ENCODE results near the gene RPS5.
A peak's percentile ranks its signal among the peaks of the same experiment; 100 is the strongest.
"Not testable (repeated sequence)": the region's sequence is repeated elsewhere in the genome, so short reads cannot be mapped to it uniquely, and the experiment has no call there.

The RPS5 gene

GRCh38 chr19:58356766-58357480 is 30.1 kb upstream of the RPS5 start:
- no peak for DNase-seq (ENCODE audit: low spot score)

DNA sequence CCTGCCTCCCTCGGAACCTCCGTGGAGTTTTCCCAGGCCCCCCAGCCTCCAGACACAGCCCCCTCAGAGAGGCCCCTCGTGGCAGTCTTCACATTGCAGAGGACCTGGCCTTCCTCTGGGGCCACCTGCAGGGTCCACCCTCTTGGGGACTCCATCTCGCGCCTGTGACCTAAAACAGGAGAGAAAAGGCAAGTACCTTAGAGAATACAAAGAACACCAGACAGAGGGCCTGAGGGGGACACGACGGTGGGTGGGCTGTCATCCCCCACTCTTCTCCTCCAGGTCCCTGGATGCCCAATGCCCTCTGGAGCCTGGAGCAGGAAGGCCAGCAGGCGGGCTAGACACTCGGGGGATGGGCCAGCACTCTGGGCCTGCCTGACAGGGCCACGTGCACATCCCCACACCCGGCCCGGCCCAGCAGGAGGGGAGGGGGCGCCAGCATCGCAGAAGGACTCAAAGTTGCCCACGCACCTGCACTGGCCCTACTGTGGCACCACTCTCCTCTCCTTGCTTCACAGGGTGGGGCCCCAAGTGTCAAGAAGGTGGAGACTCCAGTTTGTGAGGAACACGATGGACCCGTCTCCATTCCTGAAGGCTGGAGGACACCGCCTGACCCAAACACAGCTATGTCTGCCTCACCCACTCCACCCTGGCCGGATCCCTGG is 29.5 kb upstream of the RPS5 start:
- no peak for DNase-seq (ENCODE audit: low spot score)

- DNase-seq (ENCODE audit: low spot score): peak; percentile 21
Measured at GRCh38 chr19:58361900-58362271, 25.2 kb upstream of the RPS5 start.

GRCh38 chr19:58362272-58362994 is 24.6 kb upstream of the RPS5 start, which contains the start of gene ZNF497:
ZNF497 (minus strand) TSS chr19:58362751; CDS start chr19:58357635, 5,116 bp downstream.
- DNase-seq (ENCODE audit: low spot score): peak; percentile 96

DNA sequence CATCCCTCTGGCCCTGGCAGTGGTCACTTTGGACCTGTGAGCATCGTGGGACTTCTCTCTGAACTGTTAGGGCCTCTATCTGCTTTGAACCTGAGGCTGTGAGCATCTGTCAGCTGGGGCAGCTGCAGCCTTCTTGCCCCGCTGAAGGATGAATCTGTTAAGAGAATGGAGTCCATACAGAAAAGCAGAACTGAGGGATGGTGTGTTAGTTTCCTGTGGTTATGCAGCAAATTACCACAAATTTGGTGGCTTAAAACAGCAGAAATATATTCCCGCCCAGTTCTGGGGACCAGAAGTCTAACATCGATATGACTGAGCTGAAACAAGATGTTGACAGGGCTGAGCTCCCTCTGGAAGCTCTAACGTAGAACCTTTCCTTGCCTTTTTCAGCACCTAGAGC is 22.9 kb upstream of the RPS5 start:
- DNase-seq (ENCODE audit: low spot score): no peak

DNA sequence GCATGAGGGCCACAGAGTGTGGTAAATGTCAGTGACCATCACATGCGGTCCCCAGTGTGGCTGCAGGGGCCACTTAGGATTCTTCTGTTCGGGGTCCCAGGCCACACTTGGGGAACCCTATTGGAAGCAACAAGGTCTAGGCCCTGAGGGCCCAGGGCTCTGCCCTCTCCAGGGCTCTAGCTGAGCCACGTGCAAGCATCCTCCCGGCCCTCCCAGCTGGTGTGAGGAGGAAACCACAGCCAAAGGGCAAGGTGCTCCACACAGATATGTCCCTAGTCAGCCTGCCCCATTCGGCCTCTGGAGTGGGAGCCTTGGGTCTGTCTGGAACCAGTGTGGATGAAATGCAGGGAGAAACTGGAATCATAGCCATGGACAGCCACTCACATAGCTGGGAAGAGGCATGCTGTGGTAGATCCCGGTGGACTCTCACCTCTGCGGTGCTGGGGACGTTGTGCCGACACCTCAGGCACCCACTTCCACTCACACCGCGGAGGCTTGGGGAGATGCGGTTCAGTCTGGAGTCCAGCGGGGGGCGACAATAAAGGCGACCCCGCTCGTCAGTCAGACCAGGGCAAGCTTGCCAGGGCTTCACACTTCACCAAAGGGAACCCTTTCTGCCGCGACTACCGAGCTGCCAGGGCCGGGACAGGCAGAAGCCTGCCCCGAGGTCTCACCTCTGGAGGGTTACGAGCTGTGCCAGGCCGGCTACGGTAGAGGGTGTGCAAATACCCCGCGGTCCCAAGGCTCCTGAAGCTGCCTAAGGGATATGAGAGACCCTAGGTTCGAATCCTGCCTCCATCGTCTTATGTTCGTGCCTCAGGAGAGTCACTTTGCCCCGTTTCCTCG is 20.3 kb upstream of the RPS5 start:
- DNase-seq (ENCODE audit: low spot score): no peak

DNA sequence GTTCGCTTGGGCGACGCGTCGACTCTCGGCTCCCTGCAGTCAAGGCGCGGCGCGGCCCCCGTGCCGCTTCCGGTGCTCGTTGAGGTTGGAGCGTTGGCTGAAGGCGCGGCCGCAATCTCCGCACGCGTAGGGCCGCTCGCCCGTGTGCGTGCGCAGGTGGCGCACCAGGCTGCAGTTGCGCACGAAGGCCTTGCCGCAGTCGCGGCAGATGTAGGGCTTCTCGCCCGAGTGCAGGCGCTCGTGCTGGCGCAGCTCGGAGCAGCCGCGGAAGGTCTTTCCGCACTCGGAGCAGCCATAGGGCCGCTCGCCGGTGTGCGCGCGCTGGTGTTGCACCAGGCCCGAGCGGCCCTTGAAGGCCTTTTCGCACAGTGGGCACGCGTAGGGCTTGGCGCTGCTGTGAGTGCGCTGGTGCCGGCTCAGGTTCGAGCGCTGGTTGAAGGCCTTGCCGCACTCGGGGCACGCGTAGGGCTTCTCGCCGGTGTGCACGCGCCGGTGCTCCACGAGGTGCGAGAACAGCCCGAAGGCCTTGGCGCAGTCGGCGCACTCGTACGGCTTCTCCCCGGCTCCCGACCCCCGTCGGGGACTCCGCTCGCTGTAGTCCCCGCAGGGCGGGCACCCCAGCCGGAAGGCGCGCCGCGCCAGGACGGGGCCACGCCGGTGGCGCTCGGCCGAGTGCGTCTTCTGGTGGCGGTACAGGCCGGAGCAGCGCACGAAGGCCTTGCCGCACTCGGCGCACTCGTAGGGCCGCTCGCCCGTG is 19.2 kb upstream of the RPS5 start:
- no peak for DNase-seq (ENCODE audit: low spot score)

GRCh38 chr19:58368561-58369360 is 18.3 kb upstream of the RPS5 start:
- no peak for DNase-seq (ENCODE audit: low spot score)

- no peak for DNase-seq (ENCODE audit: low spot score)
Measured at GRCh38 chr19:58372311-58373133, 14.5 kb upstream of the RPS5 start.

DNA sequence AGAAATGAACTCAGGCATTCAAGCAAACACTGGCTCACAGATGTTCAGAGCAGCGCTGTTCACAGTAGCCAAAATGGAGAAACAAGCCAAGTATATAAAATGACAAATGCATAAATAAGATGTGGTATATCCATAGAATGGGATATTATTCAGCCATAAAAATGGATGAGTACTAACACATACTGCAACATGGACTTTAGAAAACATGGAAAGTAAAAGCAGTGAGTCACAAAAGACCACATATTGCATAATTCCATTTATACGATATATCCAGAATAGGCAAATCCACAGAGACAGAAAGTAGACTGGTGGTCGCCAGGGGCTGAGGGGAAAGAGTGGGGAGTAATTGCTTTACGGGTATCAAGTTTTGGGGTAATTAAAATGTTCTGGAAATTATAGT is 12.9 kb upstream of the RPS5 start:
- no peak for DNase-seq (ENCODE audit: low spot score)

- not testable (repeated sequence) for DNase-seq (ENCODE audit: low spot score)
Measured at GRCh38 chr19:58376724-58377123, 10.3 kb upstream of the RPS5 start.

DNA sequence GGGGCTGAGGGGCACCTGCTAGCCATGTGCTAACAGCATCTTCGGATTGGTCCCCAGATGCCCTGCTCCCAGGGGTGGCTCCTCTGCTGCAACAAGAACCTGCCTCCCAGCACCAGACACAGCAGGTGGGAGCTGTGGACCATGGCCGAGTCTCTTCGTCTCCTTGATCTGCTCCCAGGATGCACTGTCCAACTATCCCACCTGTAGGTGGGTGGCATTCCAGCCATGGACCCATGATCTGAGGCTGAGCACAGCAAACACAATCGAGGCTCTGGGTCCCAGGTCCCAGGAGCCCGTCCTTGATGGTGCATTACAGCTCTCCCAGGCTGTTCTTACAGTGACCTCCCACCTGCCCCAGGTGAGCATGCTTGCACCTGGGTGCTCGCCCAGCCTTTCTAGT is 7.8 kb upstream of the RPS5 start:
- no peak for DNase-seq (ENCODE audit: low spot score)

GRCh38 chr19:58380037-58380661 is 6.9 kb upstream of the RPS5 start:
- DNase-seq (ENCODE audit: low spot score): peak; percentile 26

GRCh38 chr19:58380662-58381459 is 6.2 kb upstream of the RPS5 start, which contains the start of gene ZNF837:
ZNF837 (minus strand) TSS chr19:58381030; CDS start chr19:58369332, 11,698 bp downstream.
- DNase-seq (ENCODE audit: low spot score): peak; percentile 100

DNA sequence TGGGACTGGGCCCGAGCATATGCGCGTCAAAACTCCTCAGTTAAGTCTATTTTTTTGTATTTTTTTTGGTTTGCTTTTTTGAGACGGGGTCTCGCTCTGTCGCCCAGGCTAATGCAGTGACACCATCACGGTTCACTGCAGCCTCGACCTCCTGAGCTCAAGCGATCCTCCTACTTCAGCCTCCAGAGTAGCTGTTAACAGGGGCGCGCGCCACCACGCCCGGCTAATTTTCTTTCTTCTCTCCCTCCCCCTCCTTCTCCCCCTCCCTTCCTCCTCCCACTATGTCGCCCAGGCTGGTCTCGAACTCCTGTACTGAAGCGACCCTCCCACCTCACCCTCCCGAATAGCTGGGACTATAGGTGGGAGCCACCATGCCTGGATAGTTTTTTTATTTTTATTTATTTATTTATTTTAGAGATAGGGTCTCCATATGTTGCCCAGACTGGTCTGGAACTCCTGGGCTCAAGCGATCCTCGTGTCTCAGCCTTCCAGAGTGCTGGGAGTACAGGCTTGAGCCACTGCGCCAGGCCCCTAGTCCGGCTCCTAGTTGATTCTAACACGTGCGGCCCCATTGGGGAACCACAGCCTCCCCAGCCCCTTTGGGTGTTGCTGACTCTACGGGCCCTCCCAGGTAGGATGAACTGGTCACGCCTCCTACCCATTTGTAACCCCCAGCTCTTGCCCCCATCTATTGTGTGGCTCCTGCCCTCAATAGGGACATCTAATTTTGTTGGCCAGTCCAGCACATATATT is 5.4 kb upstream of the RPS5 start:
- no peak for DNase-seq (ENCODE audit: low spot score)

DNA sequence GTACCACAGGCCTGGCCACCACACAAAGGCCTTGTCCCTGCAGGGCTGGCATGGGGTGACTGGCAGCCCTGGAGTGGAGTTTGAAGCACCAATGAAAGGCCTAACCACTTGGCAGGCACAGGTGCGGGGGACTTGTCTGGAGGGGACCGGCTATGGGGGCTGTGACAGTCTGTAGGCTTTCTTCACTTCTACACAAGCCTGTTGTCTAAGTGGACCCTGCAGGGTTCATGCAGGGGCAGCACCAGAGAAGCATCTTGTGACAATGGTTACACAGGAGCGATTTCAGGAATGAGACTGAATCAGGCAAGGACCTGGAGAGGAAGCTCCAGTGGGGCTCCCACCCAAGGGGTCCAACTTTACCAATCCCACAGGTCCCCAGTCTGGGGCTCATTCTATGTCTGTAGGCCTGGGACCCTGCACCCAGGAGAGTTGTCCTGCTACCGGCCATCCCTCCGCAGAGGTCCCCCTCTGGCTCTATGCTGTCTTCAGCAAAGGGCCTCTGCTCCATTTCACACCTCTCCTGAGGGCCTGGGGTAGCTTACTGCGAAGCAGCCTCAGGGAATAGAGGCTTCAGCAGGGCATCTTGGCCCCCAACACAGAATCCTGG is 4.0 kb upstream of the RPS5 start:
- no peak for DNase-seq (ENCODE audit: low spot score)

- no peak for DNase-seq (ENCODE audit: low spot score)
Measured at GRCh38 chr19:58385313-58385890, 1.7 kb upstream of the RPS5 start.
